NCI-H446 treated with DMSO at 0.1 percent for 48 hours (cell line): ENCODE results near the gene MMADHC.

Source experiments
- DNase-seq: peaks from one replicate; lab custom pipeline; 2025; lab: John Stamatoyannopoulos, UW

The MMADHC gene

GRCh38 chr2:149556452-149556851 lies 31.1 kb downstream of the MMADHC start:
- no peak for DNase-seq

- no peak for DNase-seq
Observed at GRCh38 chr2:149552830-149553229, 34.7 kb downstream of the MMADHC start.

DNA sequence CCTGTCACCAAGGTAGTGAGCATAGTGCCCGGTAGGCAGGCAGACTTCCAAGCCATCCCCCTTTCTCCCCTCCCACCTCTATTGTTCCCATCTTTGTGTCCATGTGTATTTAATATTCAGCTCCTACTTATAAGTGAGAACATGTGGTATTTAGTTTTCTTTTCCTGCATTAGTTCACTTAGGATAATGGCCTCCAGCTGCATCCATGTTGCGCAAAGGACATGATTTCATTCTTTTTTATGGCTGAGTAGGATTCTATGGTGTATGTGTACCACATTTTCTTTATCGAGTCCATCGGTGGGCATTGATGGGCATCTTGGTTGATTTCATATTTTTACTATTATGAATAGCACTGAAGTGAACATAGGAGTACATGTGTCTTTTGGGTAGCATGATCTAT lies 35.3 kb downstream of the MMADHC start:
- no peak for DNase-seq

DNA sequence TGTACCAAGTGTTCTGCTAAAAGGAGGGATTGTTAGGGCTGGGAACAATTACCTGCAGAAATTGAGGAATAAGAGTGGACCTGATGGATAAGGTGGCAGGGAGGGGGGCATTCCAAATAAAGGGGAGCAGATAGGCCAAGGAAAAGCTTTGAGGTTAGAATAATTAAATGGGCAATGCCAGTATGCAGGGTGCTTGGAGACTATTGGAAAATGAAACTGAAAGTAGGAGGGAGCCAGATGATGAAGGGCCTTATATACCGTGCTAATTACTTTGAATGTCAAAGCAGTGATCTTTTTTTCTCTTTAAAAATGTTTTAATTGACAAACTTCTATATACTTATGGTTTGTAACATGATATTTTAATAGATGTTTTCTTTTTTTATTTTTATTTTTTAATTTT lies 42.9 kb downstream of the MMADHC start:
- no peak for DNase-seq

DNA sequence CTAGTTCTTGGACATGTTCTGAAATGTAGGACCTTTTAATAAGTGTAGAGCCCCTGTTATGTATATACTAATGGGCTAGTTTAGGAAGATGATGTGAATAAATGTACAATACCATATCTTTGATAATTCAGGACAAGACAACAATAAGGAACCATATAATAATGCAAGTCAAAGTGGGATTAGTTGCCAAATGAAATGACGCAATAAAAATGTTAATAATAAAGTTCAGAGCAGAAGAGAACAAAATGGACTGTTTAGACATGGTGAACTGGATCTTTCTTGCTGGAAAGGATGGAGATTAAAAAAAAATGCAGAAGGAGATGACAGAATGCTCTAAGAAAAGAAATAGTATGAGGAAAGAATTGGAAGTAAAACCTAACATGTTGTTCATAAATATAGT lies 43.7 kb downstream of the MMADHC start:
- no peak for DNase-seq

GRCh38 chr2:149540138-149540537 lies 47.4 kb downstream of the MMADHC start:
- no peak for DNase-seq

GRCh38 chr2:149538138-149538833 lies 49.3 kb downstream of the MMADHC start:
- DNase-seq = no peak

DNA sequence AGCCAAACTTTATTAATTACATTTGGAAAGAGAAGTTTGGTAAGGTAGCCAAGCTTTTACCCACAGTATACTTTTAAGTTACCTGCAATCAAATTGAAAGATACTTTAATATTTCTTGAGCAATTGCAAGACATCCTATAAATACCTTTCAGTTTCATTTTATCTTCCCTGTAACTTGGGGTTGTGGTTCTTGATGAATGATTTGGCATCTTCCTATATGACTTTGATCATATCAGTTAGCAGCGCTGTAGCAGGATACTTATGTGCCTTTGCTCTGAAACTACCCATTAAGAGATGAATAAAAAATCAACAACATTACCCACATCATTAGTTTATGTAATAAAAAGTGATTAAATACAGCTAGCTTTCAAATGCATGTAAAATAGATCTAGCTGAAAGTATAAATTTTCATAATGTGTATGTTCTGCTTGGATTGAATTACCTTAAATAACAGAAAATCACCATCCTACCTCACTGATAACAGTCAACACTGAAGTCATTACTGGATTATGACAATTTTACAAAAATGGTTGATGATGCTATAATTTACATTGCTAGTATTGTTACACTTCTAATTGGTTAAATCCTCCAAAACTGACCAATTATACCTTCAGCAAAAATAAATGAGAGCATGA lies 50.4 kb downstream of the MMADHC start:
- DNase-seq = no peak

- DNase-seq = no peak
Observed at GRCh38 chr2:149536649-149537048, 50.9 kb downstream of the MMADHC start.

- no peak for DNase-seq
Observed at GRCh38 chr2:149534674-149535073, 52.9 kb downstream of the MMADHC start.

DNA sequence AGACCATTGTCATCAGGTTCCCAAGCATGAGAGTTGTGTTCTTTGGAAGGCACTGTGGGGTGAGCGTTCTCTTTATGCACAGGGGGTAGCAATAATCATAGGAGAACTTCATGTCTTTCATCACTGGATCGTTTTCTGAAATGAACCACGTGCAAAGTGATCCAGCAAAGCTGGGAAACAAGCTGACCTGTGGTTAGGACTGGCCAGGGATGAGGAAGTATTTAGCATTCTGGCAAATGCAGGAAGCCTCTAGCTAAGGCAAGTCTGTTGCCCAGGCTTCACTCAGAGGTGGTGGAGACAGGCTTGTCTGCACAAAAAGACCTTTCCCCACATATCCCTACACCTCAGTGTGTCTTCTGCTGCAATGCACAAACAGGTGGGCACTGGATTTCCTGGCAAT lies 58.6 kb downstream of the MMADHC start:
- DNase-seq = no peak

- DNase-seq = no peak
Observed at GRCh38 chr2:149527998-149528755, 59.4 kb downstream of the MMADHC start.

DNA sequence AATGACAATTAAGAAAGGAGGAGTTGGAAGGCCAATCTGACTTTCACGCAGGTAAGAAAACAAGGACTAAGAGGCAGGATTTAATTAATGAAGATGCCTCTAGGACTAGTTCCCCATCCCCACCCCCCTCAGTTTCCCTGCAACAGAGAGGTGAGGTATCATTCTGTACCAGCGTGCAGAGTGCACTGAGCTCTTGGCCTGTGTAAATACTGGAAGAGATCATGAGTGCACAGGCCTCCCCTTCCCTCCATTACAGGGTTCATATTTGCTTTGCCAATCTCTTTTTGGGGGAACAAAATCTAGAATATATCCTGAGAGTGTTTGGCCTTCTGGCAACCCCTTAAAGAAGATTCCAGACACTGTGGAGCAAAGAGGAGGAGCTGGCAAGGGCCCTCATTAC lies 60.9 kb downstream of the MMADHC start:
- DNase-seq = no peak

DNA sequence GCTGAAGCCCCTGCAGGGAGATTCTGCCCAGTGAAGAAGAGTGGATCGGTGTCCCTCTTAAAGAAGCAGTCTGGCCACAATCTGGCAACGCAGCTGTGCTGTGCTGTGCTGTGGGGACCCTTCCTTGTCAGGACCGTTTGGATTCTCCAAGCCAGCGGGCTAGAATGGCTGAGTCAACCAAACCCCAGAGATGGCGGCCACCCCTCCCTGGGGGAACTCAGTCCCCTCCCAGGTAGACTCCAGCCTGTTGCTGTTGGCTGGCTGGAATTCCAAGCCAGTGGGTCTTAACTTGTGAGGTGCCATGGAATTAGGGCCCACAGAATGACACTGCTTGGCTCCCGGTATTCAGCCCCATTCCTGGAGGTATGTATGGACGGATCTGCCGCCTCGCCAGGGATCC lies 62.3 kb downstream of the MMADHC start:
- no peak for DNase-seq
